Ishikawa (cell line): ENCODE results near the gene YY2.

Experiments
- CREB1 ChIP-seq: IDR thresholded peaks from 2 replicates; pipeline ENCODE4 v1.6.1; 2012; ENCODE audit warnings: low read depth
- EGR1 ChIP-seq: IDR thresholded peaks from 2 replicates; pipeline ENCODE4 v1.6.1; 2012
- EP300 ChIP-seq: IDR thresholded peaks from 2 replicates; pipeline ENCODE4 v1.6.1; 2012; ENCODE audit warnings: borderline replicate concordance
- REST ChIP-seq: IDR thresholded peaks from 2 replicates; pipeline ENCODE4 v1.6.1; 2012; ENCODE audit warnings: low read depth, mild to moderate bottlenecking

GRCh38 chrX:21811832-21812231, 44.0 kb upstream of the YY2 start:
- TF ChIP-seq REST (no peak), EGR1 (no peak), EP300 (no peak), CREB1 (no peak)
